Measurements from ENCODE around the gene STUM. TPM values are rescaled to one million over a fixed set of nuclear protein-coding genes. Genes with fewer than 3 reads are reported as not detected.

Gene STUM
- total RNA-seq, 4 donors from 2014 or later: 1.4 to 4.1 (median 3.3) TPM

GRCh38 chr1:226625326-226625725 lies 76.8 kb downstream of the STUM start:
- Histone ChIP-seq H3K36me3 (no peaks in the 10 kb centered on the region), H3K9me3 (no peaks in the 10 kb centered on the region), H3K4me3 (no peak overlapping the region), H3K27ac (no peak overlapping the region), H3K4me1 (peaks cover 0 to 23% (median 10%) of the 10 kb centered on the region in 4 donors), H3K27me3 (no peaks in the 10 kb centered on the region)
- in situ Hi-C loops (cut with MboI; ENCODE audit: low pct_ligation_motif_present in 1 of 4, low pct_unique_long_range_greater_than_20kb in 1 of 4, low sequenced_read_pairs in 3 of 4): loop anchor here in 1 of 4 donors (25.0 kb wide), 1 partner anchor 812 kb away; no protein-coding TSS in a partner anchor
- no peak for DNase-seq
- TF ChIP-seq POLR2AphosphoS5 (IDR thresholded peaks at IDR 0.05): no peak
- no peak for TF ChIP-seq POLR2A (IDR thresholded peaks at IDR 0.05)
- TF ChIP-seq CTCF (IDR thresholded peaks at IDR 0.05): no peak
- no peak for TF ChIP-seq EP300 (IDR thresholded peaks at IDR 0.05; ENCODE audit: low read depth)
- WGBS, 2 donors (ENCODE audit: low coverage in 1 of 2): 88 to 100% methylated on average over 2 to 6 of the region's 6 CpGs
- intact Hi-C loops (cut with DNase I; ENCODE audit: low total_unique reads): no loop called here

GRCh38 chr1:226625832-226626576 lies 77.4 kb downstream of the STUM start:
- DNase-seq: peak; percentile 2
- in situ Hi-C loops (cut with MboI; ENCODE audit: low pct_ligation_motif_present in 1 of 4, low pct_unique_long_range_greater_than_20kb in 1 of 4, low sequenced_read_pairs in 3 of 4) (loop anchor here in 1 of 4 donors (25.0 kb wide), 1 partner anchor 811 kb away; no protein-coding TSS in a partner anchor), intact Hi-C loops (cut with DNase I; ENCODE audit: low total_unique reads) (no loop called here)
- peak overlapping the region in 1 of 4 donors; percentile 61 for H3K27ac ChIP-seq
- WGBS, 2 donors (ENCODE audit: low coverage in 1 of 2): 79 to 80% methylated on average over 3 to 10 of the region's 10 CpGs
- H3K27me3 ChIP-seq: no peaks in the 10 kb centered on the region
- H3K4me3 ChIP-seq: no peak overlapping the region
- H3K36me3 ChIP-seq: no peaks in the 10 kb centered on the region
- peaks cover 0 to 23% (median 10%) of the 10 kb centered on the region in 4 donors for H3K4me1 ChIP-seq
- TF ChIP-seq CTCF (IDR thresholded peaks at IDR 0.05) (no peak), POLR2A (IDR thresholded peaks at IDR 0.05) (no peak), EP300 (IDR thresholded peaks at IDR 0.05; ENCODE audit: low read depth) (no peak), POLR2AphosphoS5 (IDR thresholded peaks at IDR 0.05) (no peak)
- H3K9me3 ChIP-seq: no peaks in the 10 kb centered on the region

- WGBS, 2 donors (ENCODE audit: low coverage in 1 of 2): 30 to 35% methylated on average over 5 to 11 of the region's 11 CpGs
- no peak for TF ChIP-seq EP300 (IDR thresholded peaks at IDR 0.05; ENCODE audit: low read depth)
- TF ChIP-seq CTCF (IDR thresholded peaks at IDR 0.05): peak; percentile 72 to 96 (median 85)
- in situ Hi-C loops (cut with MboI; ENCODE audit: low pct_ligation_motif_present in 1 of 4, low pct_unique_long_range_greater_than_20kb in 1 of 4, low sequenced_read_pairs in 3 of 4): loop anchor here in 1 of 4 donors (25.0 kb wide), 1 partner anchor 811 kb away; no protein-coding TSS in a partner anchor
- Histone ChIP-seq H3K27me3 (no peaks in the 10 kb centered on the region), H3K4me3 (no peak overlapping the region), H3K36me3 (no peaks in the 10 kb centered on the region), H3K27ac (peak overlapping the region in 2 of 4 donors; percentile 7 to 61), H3K4me1 (peaks cover 0 to 23% (median 11%) of the 10 kb centered on the region in 4 donors), H3K9me3 (no peaks in the 10 kb centered on the region)
- peak; percentile 68 for DNase-seq
- intact Hi-C loops (cut with DNase I; ENCODE audit: low total_unique reads): no loop called here
Measured at GRCh38 chr1:226626577-226626956, 78.0 kb downstream of the STUM start.

- Histone ChIP-seq H3K4me3 (no peak overlapping the region), H3K9me3 (no peaks in the 10 kb centered on the region), H3K27me3 (no peaks in the 10 kb centered on the region), H3K36me3 (no peaks in the 10 kb centered on the region), H3K27ac (peak overlapping the region in 3 of 4 donors; percentile 7 to 61 (median 47)), H3K4me1 (peaks cover 0 to 23% (median 14%) of the 10 kb centered on the region in 4 donors)
- in situ Hi-C loops (cut with MboI; ENCODE audit: low pct_ligation_motif_present in 1 of 4, low pct_unique_long_range_greater_than_20kb in 1 of 4, low sequenced_read_pairs in 3 of 4) (loop anchor here in 1 of 4 donors (25.0 kb wide), 1 partner anchor 810 kb away; no protein-coding TSS in a partner anchor), intact Hi-C loops (cut with DNase I; ENCODE audit: low total_unique reads) (no loop called here)
- DNase-seq: no peak
- no peak for TF ChIP-seq POLR2AphosphoS5 (IDR thresholded peaks at IDR 0.05)
- TF ChIP-seq POLR2A (IDR thresholded peaks at IDR 0.05): no peak
- TF ChIP-seq EP300 (IDR thresholded peaks at IDR 0.05; ENCODE audit: low read depth): no peak
- 58 to 64% methylated on average over 5 to 6 of the region's 6 CpGs for WGBS, 2 donors (ENCODE audit: low coverage in 1 of 2)
Measured at GRCh38 chr1:226627050-226627755, 78.6 kb downstream of the STUM start.

Data from transverse colon (tissue), 4 donors.